HG02973 (cell line): Measurements from ENCODE around the gene ADCY9.
"Not testable (repeated sequence)": the region's sequence is repeated elsewhere in the genome, so short reads cannot be mapped to it uniquely, and the experiment has no call there.

Experiments used
- ATAC-seq: cut with Tn5 transposase; IDR thresholded peaks from one replicate; pipeline ENCODE4 v1.9.1; 2021; ENCODE audit warnings: moderate library complexity; ENCODE audit not compliant: unreplicated experiment

The ADCY9 gene

DNA sequence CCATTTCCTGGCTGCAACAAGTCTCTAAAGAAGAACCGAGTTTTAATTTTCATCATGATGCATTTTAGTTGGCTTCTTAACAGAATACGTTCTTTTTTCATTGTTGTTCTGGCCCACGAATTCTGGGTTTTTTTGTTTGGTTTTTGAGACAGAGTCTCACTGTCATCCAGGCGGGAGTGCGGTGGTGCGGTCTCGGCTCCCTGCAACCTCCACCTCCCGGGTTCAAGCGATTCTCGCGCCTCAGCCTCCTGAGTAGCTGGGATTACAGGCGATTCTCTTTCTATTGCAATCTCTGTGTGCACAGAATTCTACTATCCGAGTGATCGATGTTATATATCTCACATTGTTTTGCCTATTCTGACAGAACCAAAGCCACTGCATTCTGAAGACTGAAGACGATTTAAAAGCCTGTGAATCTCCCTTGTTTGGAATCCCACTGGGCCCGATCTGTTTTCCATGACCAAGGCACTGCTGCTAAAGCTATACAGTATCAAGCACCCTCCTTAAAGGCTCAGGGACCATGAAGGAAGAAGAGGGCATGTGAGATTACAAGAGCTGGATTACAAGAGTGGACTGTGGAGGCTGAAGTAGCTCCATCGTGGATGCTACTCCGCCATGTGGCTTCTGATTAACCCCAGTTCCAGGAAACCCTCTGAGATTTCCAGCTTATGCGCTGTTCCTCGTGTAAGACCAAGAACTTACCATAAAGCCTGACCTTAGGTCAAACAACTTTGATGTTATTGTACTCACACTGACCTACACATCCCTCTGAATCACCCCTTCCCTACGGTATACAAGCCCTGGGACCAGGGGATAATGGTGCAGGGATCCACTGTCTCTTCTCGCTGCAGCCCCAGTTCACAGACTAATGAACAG, 44.3 kb downstream of the ADCY9 start:
- ATAC-seq, result no peak

DNA sequence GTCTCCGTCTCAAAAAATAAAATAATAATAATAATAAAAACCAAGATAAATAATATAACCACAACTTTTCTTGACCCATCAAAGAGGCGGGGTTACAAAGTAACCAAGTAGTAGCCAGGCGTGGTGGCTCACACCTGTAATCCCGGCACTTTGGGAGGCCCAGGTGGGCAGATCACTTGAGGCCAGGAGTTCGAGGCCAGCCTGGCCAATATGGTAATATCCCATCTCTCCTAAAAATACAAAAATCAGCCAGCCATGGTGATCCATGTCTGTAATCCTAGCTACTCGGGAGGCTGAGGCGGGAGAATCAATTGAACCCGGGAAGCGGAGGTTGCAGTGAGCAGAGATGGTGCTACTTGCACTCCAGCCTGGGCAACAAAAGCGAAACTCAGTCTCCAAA, 45.3 kb downstream of the ADCY9 start:
- no peak for ATAC-seq

DNA sequence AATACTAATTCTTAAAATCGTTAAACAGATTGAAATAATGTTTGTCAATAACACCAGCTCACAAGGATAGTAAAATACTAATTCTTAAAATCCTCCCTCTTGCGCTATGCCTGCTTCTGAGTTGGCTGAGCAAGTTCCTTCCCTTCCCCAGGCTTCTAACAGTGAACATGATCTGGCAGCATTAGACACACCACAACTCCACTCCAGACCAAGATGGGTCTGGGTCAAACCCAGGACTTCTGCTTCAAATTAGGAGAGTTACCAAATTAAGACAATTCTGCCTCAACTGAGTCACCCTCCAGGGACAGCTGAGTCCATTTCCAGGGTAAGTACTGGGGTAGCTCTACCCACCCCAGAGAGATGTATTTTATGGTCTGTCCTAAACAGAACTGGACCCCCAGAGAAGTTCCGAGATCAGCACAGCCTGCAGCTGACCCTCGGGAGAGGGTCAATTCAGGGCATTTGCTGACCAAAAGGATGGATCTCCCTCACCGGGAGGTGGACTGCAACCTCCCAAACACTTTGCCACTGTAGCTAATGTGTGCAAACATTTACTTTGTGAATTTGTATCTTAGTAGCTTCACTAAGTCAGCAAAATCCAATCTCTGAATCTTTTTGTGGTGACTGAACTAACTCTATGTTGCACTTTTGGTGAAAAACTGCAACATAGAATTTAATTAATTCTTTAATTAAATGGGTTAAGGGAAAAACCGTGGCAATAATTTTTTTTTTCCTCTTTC, 48.8 kb downstream of the ADCY9 start:
- no peak for ATAC-seq

DNA sequence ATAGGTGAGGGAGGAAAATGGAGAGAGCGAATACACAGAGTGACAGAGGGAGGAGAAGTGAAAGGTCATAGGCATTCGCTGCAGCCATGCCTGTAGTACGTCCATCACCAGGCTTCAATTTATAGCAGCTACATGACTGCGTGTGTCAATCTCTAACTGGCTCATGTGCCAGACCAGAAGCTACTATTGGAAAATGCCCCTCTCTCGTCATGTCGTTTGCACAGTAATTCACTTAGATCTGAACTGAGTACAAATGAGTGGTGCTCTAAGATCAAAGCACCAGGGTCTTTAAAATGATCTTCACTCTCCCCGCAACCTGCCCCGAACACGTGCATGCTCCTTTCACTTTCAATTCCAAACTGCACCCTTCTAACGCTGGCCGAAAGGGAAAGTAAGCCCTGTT, 51.3 kb downstream of the ADCY9 start:
- no peak for ATAC-seq

DNA sequence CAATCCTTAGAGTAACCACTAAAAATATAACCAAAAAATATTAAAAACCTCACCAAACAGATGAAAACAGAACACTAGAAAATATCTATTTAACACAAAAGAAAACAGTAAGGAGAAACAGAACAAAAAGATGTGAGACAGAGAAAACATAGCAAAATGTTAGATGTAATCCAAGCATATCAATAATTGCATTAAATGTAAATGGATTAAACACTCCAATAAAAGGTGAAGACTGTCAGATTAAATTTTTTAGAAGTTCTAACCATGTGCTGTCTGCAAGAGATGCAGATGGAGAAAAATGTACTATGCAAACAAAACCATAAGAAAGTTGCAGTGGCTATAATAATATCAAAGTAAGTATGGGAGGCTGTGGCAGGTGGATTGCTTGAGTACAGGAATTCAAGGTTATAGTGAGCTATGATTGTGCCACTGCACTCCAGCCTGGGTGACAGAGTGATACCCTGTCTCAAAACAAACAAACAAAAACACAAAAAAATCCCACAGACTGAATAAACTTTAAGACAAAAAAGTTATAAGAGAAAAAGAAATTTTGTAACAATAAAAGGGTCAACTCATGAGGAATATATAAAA, 53.9 kb downstream of the ADCY9 start:
- ATAC-seq, result no peak

DNA sequence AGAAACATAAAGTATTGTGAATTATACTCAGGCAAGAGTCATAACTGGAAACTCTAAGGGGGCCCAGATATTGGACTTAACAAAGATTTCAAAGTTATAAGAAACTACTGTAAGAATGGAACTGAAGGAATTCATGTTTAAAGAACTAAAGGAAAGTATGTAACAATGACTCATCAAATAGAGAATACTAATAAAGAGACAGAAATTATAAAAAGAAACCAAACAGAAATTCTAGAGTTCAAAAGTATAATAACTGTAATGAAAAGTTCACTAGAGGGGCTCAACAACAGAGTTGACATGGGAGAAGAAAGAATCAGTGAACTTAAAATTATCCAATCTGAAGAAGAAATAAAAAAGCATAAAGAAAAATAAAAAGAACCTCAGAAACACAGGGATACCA, 55.4 kb downstream of the ADCY9 start:
- ATAC-seq, result no peak

DNA sequence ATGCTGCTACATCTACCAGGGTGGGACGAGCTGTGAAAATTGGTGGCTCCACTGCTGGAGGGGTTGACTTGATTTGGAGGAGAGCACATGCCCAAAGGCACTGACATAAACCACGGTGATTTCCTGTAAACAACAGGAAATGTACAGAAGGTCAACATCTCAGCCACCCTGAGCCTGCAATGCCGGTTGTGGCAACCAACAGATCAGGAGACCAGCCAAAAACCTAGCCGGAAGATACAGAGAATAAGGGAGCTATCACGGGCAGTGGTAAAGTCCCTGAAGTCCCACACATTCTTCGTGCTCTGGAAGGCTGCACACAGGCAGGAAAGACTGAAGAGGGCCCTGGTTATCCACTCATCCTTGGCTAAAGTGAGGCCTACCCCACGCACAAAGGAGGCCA, 56.2 kb downstream of the ADCY9 start:
- ATAC-seq, result no peak

DNA sequence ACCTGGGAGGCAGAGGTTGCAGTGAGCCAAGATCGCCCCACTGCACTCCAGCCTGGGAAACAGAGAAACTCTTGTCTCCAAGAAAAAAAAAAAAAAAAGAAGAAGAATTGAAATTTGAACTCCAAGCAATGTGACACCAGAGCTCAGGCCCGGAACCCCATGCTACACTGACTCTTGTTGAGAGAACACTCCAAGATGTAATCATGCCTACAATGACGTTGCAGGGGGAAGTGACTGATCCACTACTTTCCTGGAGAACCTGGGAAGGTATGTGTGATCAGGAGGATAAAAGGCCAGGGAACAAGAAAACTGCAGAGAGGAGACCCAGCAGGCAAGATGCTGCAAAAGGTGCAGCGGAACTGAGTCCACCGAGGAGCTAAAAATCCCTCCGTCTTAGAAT, 57.9 kb downstream of the ADCY9 start:
- ATAC-seq, result no peak

DNA sequence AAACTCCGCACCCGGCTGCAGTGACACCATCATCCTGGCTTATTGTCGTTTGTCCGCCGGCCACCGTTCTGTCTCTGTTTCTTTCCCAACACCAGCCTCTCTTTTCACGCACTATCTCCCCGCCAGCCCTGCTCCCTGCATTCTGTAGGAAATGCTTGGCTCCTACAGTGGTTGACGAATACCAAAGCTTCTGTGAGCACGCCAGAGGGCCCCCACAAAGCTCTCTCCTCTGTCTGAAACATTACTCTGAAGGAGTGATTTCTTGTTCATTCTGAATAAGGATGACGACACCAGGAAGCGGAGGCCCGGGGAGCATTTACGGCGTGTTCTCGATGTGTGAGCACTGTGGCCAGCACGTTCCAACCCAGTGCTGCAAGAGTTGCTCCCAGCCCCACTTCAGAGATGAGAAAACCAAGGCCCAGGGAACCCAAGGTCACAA, 58.8 kb downstream of the ADCY9 start:
- ATAC-seq, result no peak

DNA sequence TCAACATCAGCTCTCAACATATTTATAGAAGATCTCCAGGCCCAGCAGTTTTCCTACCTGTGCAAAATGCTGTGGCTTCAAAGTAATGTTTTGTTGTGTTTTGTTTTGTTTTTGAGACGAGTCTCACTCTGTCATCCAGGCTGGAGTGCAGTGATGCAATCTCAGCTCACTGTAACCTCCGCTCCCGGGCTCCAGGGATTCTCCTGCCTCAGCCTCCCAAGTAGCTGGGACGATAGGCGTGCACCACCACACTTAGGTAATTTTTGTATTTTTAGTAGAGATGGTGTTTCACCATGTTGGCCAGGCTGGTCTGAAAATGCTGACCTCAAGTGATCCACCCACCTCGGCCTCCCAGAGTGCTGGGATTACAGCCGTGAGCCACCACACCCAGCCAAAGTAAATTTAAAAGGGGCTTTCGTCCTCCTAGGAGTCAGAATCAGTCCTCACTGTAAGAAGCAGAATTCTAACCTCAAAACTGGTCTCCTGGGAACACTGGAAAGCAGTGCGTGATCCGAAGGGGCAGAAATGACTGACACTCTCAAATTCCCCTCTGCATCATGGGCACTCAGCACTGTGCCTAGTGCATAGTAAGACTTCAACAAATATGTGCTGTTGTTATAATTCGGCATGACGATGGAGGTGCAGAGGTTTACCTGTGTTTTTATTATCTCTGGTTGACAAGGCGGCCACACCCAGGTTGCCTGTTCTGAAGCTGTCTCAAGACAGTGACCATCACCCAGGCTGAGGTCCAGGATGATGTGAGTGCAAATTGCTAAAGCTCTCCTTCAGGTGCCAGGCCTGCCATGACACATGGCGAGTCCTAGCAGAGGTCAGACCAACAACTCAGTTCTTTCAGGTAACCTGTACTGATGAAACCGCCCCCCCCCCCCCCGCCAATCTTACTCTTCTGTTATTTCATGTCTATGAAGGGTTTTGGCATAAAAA, 59.8 kb downstream of the ADCY9 start:
- no peak for ATAC-seq

DNA sequence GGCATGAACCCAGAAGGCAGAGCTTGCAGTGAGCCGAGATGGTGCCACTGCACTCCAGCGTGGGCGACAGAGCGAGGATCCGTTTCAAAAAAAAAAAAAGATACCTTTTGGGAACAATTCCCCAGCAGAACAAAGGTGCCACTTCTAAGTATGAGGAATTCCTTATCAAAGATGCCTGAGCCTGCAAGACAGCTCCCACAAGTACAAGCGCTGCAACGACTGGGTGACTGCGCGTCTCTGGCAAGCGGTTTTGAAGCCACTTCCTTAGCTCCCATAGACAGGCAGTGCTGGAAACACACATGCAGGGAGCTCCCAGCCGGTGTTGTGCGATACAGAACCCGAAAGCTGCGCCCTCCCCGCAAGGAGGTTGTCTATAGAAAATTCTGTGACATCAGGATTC, 60.5 kb downstream of the ADCY9 start:
- ATAC-seq, result no peak

DNA sequence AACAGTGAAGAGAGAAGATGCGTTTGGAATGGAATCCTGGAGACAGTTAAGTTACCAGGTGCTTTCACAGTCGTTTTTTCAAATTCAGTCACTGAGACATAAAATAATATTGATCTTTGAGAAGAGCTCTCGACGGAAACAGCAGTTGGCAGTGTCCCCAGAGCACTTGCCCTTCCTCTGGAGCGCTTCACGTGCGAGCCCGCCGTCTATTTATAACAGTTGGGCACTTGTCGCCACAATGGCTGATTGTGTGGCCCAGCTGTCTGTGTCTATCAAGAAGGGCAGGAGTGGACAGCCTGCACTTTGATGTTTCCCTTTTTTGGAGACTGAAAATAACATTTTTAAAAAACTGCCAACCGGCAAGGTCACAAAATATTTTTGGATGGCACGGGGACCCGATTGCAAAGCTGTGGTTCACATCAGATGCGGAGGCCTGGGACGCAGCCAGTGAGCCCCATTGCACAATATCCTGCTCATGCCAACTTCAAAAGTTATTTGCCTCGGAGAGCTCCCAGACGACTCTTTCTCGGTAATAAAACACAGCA, 62.9 kb downstream of the ADCY9 start:
- no peak for ATAC-seq

DNA sequence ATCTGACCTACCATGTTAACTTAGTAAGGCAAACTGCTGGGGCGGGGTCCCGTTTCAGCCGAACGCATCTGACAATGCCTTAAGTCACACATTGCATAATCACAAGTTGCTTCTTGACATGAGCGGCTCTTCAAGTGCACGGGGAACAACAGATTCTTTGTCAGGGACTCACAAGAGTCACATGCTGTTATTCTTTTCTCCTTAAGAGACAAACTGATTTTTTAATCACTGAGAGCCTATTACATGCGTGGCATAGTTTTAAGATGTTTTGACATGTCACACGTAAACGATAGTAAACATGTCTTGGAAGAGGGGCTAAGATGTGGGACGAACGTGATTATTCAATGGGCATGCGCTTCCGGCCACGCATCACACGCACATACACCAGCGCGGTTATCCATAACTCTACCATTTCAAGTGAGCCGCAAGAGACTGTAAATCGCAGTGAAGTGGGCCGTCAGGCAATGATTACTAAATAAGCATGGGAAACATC, 63.4 kb downstream of the ADCY9 start:
- no peak for ATAC-seq

DNA sequence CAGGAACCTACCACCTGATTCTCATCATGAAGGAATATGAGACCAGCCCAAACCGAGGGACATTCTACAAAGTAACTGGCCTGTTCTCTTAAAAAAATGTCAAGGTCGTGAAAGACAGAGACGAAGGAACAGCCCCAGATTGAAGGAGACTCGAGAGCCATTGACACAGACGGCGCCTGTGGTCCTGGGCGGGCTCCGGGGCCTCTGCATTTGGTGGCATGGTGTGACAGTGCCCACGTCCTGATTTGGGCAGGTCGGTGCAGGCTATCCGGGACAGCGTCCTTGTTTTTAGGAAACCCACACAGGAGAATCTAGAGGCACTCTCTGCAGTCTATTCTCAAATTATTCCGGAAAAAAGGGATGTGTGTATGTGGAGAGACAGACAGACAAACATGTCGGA, 64.1 kb downstream of the ADCY9 start:
- ATAC-seq, result no peak

DNA sequence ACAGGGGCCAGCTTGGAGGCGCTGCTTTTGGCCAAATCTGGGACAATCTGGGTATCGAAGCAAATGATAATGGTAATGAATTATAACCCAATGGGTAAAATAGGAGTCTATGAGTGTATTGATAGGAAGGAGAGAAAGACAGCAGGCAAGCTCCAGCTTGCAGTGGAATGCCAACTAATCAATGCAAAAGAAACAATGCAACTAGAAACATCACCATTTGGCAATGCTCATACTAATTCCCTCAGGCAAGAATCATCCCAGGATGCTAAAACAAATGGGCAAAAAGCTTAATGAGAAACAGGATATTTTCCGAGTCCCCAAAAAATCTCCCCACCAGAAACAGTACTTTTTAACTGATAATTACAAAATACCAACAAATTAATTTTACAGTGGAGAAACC, 64.7 kb downstream of the ADCY9 start:
- ATAC-seq, result no peak

DNA sequence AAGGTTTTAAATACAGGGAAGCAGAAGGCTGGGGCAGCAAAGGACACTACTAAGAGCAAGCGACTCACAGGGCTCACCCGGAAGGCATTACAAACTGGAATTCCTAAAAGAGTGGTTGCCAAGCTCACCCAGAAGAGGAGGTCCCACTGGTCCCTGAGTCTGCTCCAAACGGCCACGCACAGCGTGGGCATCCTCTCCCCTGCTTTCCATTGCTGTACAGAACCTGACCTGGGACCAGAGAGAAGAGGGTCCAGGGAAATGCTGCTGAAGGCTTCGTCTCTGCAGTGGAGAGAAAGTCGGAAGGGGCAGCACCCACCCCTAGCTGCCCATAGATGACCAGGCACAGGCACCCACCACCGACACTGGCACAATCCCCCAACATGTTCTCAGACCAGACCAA, 67.2 kb downstream of the ADCY9 start:
- no peak for ATAC-seq

DNA sequence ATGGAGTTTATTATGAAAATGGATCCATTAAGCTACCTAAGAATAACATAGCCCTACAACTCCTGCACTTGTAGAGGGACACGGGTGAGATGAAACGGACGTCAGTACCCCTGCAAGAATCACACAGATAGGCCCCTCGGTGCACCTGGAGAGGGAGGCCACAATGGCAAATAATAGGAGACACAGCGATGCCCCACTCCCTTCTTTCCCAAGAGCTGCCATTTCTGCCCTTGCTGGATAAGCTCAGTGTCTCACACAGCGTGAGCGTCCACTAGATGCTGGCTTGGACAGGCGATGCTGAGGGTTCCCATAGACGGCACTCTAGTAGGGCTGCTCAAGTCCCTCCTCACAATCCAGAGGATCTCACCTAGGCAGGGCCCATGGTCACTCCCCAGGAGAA, 67.8 kb downstream of the ADCY9 start:
- ATAC-seq, result no peak

DNA sequence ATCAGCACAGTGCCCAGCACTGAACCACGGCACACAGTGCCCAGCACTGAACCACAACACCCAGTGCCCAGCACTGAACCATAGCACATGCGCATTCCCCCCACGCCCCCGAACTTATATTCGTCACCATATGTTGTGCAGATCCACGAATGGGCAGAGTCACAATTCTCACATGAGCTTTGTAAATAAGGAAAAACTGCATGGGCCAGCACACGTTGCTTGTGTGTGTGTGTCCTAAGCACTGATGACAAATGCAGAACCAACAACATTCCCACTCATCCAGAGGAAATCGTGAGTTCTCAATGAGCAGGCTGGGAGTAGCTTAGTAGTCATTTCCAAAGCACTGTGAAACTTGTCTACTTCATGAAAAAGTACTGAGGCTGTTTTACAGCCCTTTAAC, 70.0 kb downstream of the ADCY9 start:
- no peak for ATAC-seq

DNA sequence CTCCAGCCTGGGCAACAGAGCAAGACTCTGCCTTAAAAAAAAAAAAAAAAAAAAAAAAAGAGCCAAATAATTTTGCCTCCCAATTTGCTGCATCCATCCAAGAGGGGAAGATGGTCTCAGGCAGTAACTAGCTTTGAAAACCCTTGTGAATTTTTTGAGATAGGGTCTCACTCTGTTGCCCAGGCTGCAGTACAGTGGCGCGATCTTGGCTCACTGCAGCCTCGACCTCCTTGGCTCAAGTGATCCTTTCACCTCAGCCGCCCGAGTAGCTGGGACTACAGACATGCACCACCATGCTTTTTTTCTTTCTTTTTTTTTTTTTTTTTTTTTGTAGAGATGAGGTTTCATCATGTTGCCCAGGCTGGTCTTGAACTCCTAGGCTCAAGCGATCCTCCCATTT, 70.7 kb downstream of the ADCY9 start:
- not testable (repeated sequence) for ATAC-seq

DNA sequence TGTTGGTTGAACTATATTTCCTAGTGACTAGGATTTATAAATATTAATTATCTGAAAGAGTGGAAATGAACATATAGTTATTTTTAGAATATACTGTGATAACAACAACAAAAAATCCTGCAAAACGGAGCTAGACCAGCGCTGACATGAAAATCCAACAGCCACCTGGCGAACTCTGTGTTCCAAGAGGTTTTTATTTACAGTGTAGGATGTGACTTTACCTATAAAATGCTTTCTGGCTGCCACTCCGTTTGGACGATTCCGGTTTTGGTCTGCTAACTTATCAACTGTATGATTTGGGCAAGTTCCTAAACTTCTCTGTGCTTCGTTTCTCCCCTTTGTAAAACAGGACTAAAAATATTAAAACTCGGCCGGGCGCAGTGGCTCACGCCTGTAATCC, 73.7 kb downstream of the ADCY9 start:
- no peak for ATAC-seq
